ENCODE measurements around the gene IL10RB.
"Not testable (repeated sequence)": the region's sequence is repeated elsewhere in the genome, so short reads cannot be mapped to it uniquely, and the experiment has no call there.

The IL10RB gene

GRCh38 chr21:33241846-33242245, 24.3 kb upstream of the IL10RB start:
- no peak for DNase-seq (ENCODE audit: low read depth)

- not testable (repeated sequence) for DNase-seq (ENCODE audit: low read depth)
These were observed 23.3 kb upstream of the IL10RB start for GRCh38 chr21:33242846-33243245.

- no peak for DNase-seq (ENCODE audit: low read depth)
These were observed 21.9 kb upstream of the IL10RB start for GRCh38 chr21:33244082-33244778.

GRCh38 chr21:33244779-33245105, 21.4 kb upstream of the IL10RB start:
- no peak for DNase-seq (ENCODE audit: low read depth)

GRCh38 chr21:33245289-33245918, 20.8 kb upstream of the IL10RB start:
- DNase-seq (ENCODE audit: low read depth): no peak

- DNase-seq (ENCODE audit: low read depth): no peak
These were observed 19.7 kb upstream of the IL10RB start for GRCh38 chr21:33246506-33246905.

GRCh38 chr21:33246963-33247362, 19.2 kb upstream of the IL10RB start:
- DNase-seq (ENCODE audit: low read depth): no peak

GRCh38 chr21:33247599-33247998, 18.6 kb upstream of the IL10RB start:
- DNase-seq (ENCODE audit: low read depth): no peak

- DNase-seq (ENCODE audit: low read depth): no peak
These were observed 16.7 kb upstream of the IL10RB start for GRCh38 chr21:33249331-33250002.

- no peak for DNase-seq (ENCODE audit: low read depth)
These were observed 15.0 kb upstream of the IL10RB start for GRCh38 chr21:33251119-33251518.

- DNase-seq (ENCODE audit: low read depth): not testable (repeated sequence)
These were observed 12.8 kb upstream of the IL10RB start for GRCh38 chr21:33253382-33253781.

GRCh38 chr21:33254766-33255165, 11.4 kb upstream of the IL10RB start:
- no peak for DNase-seq (ENCODE audit: low read depth)

- DNase-seq (ENCODE audit: low read depth): no peak
These were observed 10.8 kb upstream of the IL10RB start for GRCh38 chr21:33255404-33255803.

- no peak for DNase-seq (ENCODE audit: low read depth)
These were observed 10.1 kb upstream of the IL10RB start for GRCh38 chr21:33256019-33256418.

- no peak for DNase-seq (ENCODE audit: low read depth)
These were observed 8.9 kb upstream of the IL10RB start for GRCh38 chr21:33257094-33257803.

- no peak for DNase-seq (ENCODE audit: low read depth)
These were observed 7.7 kb upstream of the IL10RB start for GRCh38 chr21:33258475-33258874.

- DNase-seq (ENCODE audit: low read depth): no peak
These were observed 6.7 kb upstream of the IL10RB start for GRCh38 chr21:33259428-33259827.

GRCh38 chr21:33259995-33260394, 6.2 kb upstream of the IL10RB start:
- DNase-seq (ENCODE audit: low read depth): no peak

GRCh38 chr21:33261635-33262034, 4.5 kb upstream of the IL10RB start:
- no peak for DNase-seq (ENCODE audit: low read depth)

GRCh38 chr21:33262921-33263320, 3.2 kb upstream of the IL10RB start:
- DNase-seq (ENCODE audit: low read depth): no peak

- no peak for DNase-seq (ENCODE audit: low read depth)
These were observed 1.6 kb upstream of the IL10RB start for GRCh38 chr21:33264561-33264960.

GRCh38 chr21:33265664-33266049, 510 bp upstream of the IL10RB start:
- DNase-seq (ENCODE audit: low read depth): no peak

GRCh38 chr21:33266789-33267135, 595 bp downstream of the IL10RB start:
- no peak for DNase-seq (ENCODE audit: low read depth)
